Central memory CD4-positive, alpha-beta T cell (primary cell): Measurements from ENCODE around the gene NHERF1.
A peak's percentile ranks its signal among the peaks of the same experiment; 100 is the strongest.

ENCODE experiments used
- DNase-seq: peaks from one replicate; pipeline ENCODE4 v3.0.0; 2022
- total RNA-seq, 3 experiments: gene quantifications; one replicate each; lab custom pipeline; 2026; lab: John Stamatoyannopoulos, UW

The NHERF1 gene
- 69.9 to 120 (median 98.2) reads per million in 3 experiments for total RNA-seq

GRCh38 chr17:74748529-74749278 lies at the start of gene NHERF1:
Gene NHERF1, plus strand, starts transcription at chr17:74748628. Its CDS starts 219 bp downstream, at chr17:74748847.
- peak; percentile 93 for DNase-seq

- no peak for DNase-seq
Measured at GRCh38 chr17:74699236-74699635, 49.2 kb upstream of the NHERF1 start.

- no peak for DNase-seq
Measured at GRCh38 chr17:74702116-74702871, 46.1 kb upstream of the NHERF1 start.

- no peak for DNase-seq
Measured at GRCh38 chr17:74703311-74703710, 45.1 kb upstream of the NHERF1 start.

GRCh38 chr17:74704544-74704943 lies 43.9 kb upstream of the NHERF1 start:
- DNase-seq: no peak

- DNase-seq: no peak
Measured at GRCh38 chr17:74711058-74711824, 37.2 kb upstream of the NHERF1 start.

GRCh38 chr17:74712301-74712700 lies 36.1 kb upstream of the NHERF1 start:
- DNase-seq: no peak

- no peak for DNase-seq
Measured at GRCh38 chr17:74712756-74713155, 35.7 kb upstream of the NHERF1 start, which contains the start of gene CD300LF. Gene CD300LF, minus strand, starts transcription at chr17:74712923. Its CDS starts 57 bp downstream, at chr17:74712866.

GRCh38 chr17:74713171-74713755 lies 35.2 kb upstream of the NHERF1 start:
- no peak for DNase-seq

GRCh38 chr17:74715144-74715543 lies 33.3 kb upstream of the NHERF1 start:
- DNase-seq: no peak

GRCh38 chr17:74720506-74720905 lies 27.9 kb upstream of the NHERF1 start:
- no peak for DNase-seq

GRCh38 chr17:74722782-74723181 lies 25.6 kb upstream of the NHERF1 start:
- DNase-seq: no peak

- no peak for DNase-seq
Measured at GRCh38 chr17:74723891-74724290, 24.5 kb upstream of the NHERF1 start.

- no peak for DNase-seq
Measured at GRCh38 chr17:74725111-74725510, 23.3 kb upstream of the NHERF1 start.

GRCh38 chr17:74728033-74728701 lies 20.3 kb upstream of the NHERF1 start:
- no peak for DNase-seq

- DNase-seq: no peak
Measured at GRCh38 chr17:74728702-74729075, 19.7 kb upstream of the NHERF1 start.

GRCh38 chr17:74729368-74729767 lies 19.1 kb upstream of the NHERF1 start:
- DNase-seq: no peak

GRCh38 chr17:74729866-74730265 lies 18.6 kb upstream of the NHERF1 start:
- DNase-seq: no peak

- peak; percentile 66 for DNase-seq
Measured at GRCh38 chr17:74730491-74731346, 17.7 kb upstream of the NHERF1 start.

GRCh38 chr17:74731347-74731605 lies 17.2 kb upstream of the NHERF1 start:
- no peak for DNase-seq

- DNase-seq: no peak
Measured at GRCh38 chr17:74732042-74732867, 16.2 kb upstream of the NHERF1 start.
